Pancreas (tissue), 10 donors: ENCODE results near the gene VLDLR. TPM values are rescaled to one million over a fixed set of nuclear protein-coding genes. Genes with fewer than 3 reads are reported as not detected.

Experiments
- ATAC-seq, 4 donors: fragments of 200-7000 bp; cut with Tn5 transposase; one replicate each; pipeline versions ENCODE4 v1.8.0 to v1.9.1; 2020; ENCODE audit warnings: mild to moderate bottlenecking in 4 of 4, moderate library complexity in 4 of 4
- DNase-seq, 6 donors: peaks; one replicate each; pipeline ENCODE4 v3.0.0-alpha.2; 2020
- FAIRE-seq: peaks from 2 replicates; lab custom pipeline; 2012; peaks lifted over from hg19 to GRCh38; lab: Jason Lieb, UNC
- H3K27ac ChIP-seq, 4 donors: fragments of 200-600 bp; sonication (generic); 1 replicate in 3 of 4; 2 replicates in 1 of 4; pipeline versions ENCODE4 v1.5.0 to v1.8.0; 2020
- H3K27me3 ChIP-seq, 4 donors: fragments of 200-600 bp; one replicate each; pipeline ENCODE4 v1.8.0; 2021
- H3K36me3 ChIP-seq, 3 donors: fragments of 200-600 bp; sonication (generic) in 1 of 3; one replicate each; pipeline versions ENCODE4 v1.5.0 to v1.8.0; 2020 to 2021
- H3K4me1 ChIP-seq, 3 donors: fragments of 200-600 bp; one replicate each; pipeline ENCODE4 v1.8.0; 2021
- H3K4me3 ChIP-seq, 4 donors: fragments of 200-600 bp; sonication (generic) in 2 of 4; one replicate each; pipeline versions ENCODE4 v1.5.0 to v1.8.0; 2020 to 2021
- H3K9me3 ChIP-seq, 4 donors: fragments of 200-600 bp; one replicate each; pipeline ENCODE4 v1.8.0; 2021
- CTCF ChIP-seq, 4 donors: fragments of 200-600 bp; sonication (generic) in 3 of 4; IDR thresholded peaks; one replicate each; pipeline versions ENCODE4 v1.5.0 to v1.8.0; 2021; ENCODE audit warnings: antibody characterized with exemption in 4 of 4
- WGBS, 2 donors: extraction: QIAGEN DNeasy Blood & Tissue Kit; methylation state at CpG; one replicate each; pipeline ENCODE4 v1.1.7; 2013; 5-methylcytosine and 5-hydroxymethylcytosine counted together
- intact Hi-C, 3 donors: fragments of 100-400 bp; cut with DNase I; formaldehyde crosslinking; loops; one replicate each; pipeline versions ENCODE4 v1.11.1 to v1.14.2; 2022
- polyA plus RNA-seq, 2 donors: library from polyadenylated mRNA; stranded (reverse); fragments of 200-250 nt; gene quantifications; one replicate each; pipeline ENCODE4 v1.2.3, GENCODE V29; 2013
- total RNA-seq, 6 donors: library from RNA; stranded (reverse); fragmentation: NEBNext Ultra II Directional in 4 of 6; extraction: Animal tissue kit (Norgen Biotek cat#: 25700) in 4 of 6; gene quantifications; one replicate each; pipeline versions ENCODE4 v1.2.1 to v1.2.4, GENCODE V29; 2021 to 2023
- donor health status: healthy with polysubstance abuse.
- donor health status: DM: no; HTN: no; CAD: no; lungs with moderate emphysema.
- donor health status: DM: no; HTN: no; CAD: no.
- donor health status: control.
- donor health status: control.
- donor health status: Bipolar disorder and iron deficiency.
- donor health status: DM: yes; HTN: yes; CAD: no.
- donor health status: DM: no; HTN: no; CAD: no.
- donor health status: DM: no; HTN: no; CAD: no.
- donor health status: DM: yes; HTN: yes; CAD: no.

The VLDLR gene
- total and polyA plus RNA-seq, 8 donors: 7.4 to 34.8 (median 24.0) TPM

GRCh38 chr9:2600307-2600706 is 21.3 kb upstream of the VLDLR start:
- intact Hi-C loops: no loop called here
- DNase-seq: no peak
- WGBS, 2 donors: 85% methylated on average over 2 of the region's 2 CpGs
- TF ChIP-seq CTCF (IDR thresholded peaks at IDR 0.05): no peak
- no peaks in the 10 kb centered on the region for H3K36me3 ChIP-seq
- H3K4me3 ChIP-seq: no peak overlapping the region
- H3K4me1 ChIP-seq: peaks cover 0 to 4% (median 0%) of the 10 kb centered on the region in 3 donors
- no peak overlapping the region for H3K27ac ChIP-seq
- no peak for ATAC-seq
- FAIRE-seq: no peak
- H3K27me3 ChIP-seq: no peaks in the 10 kb centered on the region
- no peaks in the 10 kb centered on the region for H3K9me3 ChIP-seq

- no peak for TF ChIP-seq CTCF (IDR thresholded peaks at IDR 0.05)
- Histone ChIP-seq H3K36me3 (no peaks in the 10 kb centered on the region), H3K27ac (no peak overlapping the region), H3K9me3 (no peaks in the 10 kb centered on the region), H3K4me3 (no peak overlapping the region), H3K27me3 (no peaks in the 10 kb centered on the region), H3K4me1 (peaks cover 0 to 4% (median 0%) of the 10 kb centered on the region in 3 donors)
- FAIRE-seq (no peak), ATAC-seq (no peak), DNase-seq (no peak)
- intact Hi-C loops: no loop called here
- 84 to 86% methylated on average over 3 of the region's 3 CpGs for WGBS, 2 donors
These were observed 19.7 kb upstream of the VLDLR start for GRCh38 chr9:2601785-2602378.

- Histone ChIP-seq H3K4me1 (peaks cover 0 to 4% (median 0%) of the 10 kb centered on the region in 3 donors), H3K9me3 (no peaks in the 10 kb centered on the region), H3K36me3 (no peaks in the 10 kb centered on the region), H3K4me3 (no peak overlapping the region), H3K27ac (no peak overlapping the region), H3K27me3 (no peaks in the 10 kb centered on the region)
- peak in 2 of 4 donors; percentile 27 to 41 for ATAC-seq
- 17 to 20% methylated on average over 4 of the region's 4 CpGs for WGBS, 2 donors
- DNase-seq: no peak
- no peak for TF ChIP-seq CTCF (IDR thresholded peaks at IDR 0.05)
- intact Hi-C loops: no loop called here
- no peak for FAIRE-seq
These were observed 18.9 kb upstream of the VLDLR start for GRCh38 chr9:2602704-2603116.

GRCh38 chr9:2603621-2604020 is 18.0 kb upstream of the VLDLR start:
- ATAC-seq (no peak), FAIRE-seq (no peak), DNase-seq (no peak)
- intact Hi-C loops: no loop called here
- no peak overlapping the region for H3K27ac ChIP-seq
- H3K4me3 ChIP-seq: no peak overlapping the region
- 67 to 92% methylated on average over 2 of the region's 2 CpGs for WGBS, 2 donors
- peaks cover 0 to 4% (median 0%) of the 10 kb centered on the region in 3 donors for H3K4me1 ChIP-seq
- TF ChIP-seq CTCF (IDR thresholded peaks at IDR 0.05): no peak
- H3K9me3 ChIP-seq: no peaks in the 10 kb centered on the region
- no peaks in the 10 kb centered on the region for H3K27me3 ChIP-seq
- no peaks in the 10 kb centered on the region for H3K36me3 ChIP-seq

- Histone ChIP-seq H3K4me1 (peaks cover 0 to 4% (median 0%) of the 10 kb centered on the region in 3 donors), H3K36me3 (no peaks in the 10 kb centered on the region), H3K4me3 (no peak overlapping the region), H3K27ac (no peak overlapping the region), H3K9me3 (no peaks in the 10 kb centered on the region), H3K27me3 (no peaks in the 10 kb centered on the region)
- no peak for DNase-seq
- TF ChIP-seq CTCF (IDR thresholded peaks at IDR 0.05): no peak
- no peak for ATAC-seq
- WGBS, 2 donors: 91 to 94% methylated on average over 3 of the region's 3 CpGs
- FAIRE-seq: no peak
- intact Hi-C loops: no loop called here
These were observed 16.3 kb upstream of the VLDLR start for GRCh38 chr9:2605246-2605645.
